Left renal cortex interstitium (tissue), 4 donors: ENCODE measurements around the gene PAIP2. TPM values are rescaled to one million over a fixed set of nuclear protein-coding genes. Genes with fewer than 3 reads are reported as not detected.
"Not testable (repeated sequence)": the region's sequence is repeated elsewhere in the genome, so short reads cannot be mapped to it uniquely, and the experiment has no call there.

ENCODE experiments used
- DNase-seq, 4 donors: peaks; one replicate each; pipeline ENCODE4 v3.0.0-alpha.2; 2013; ENCODE audit warnings: low read depth in 4 of 4, low spot score in 2 of 4, missing footprints in 1 of 4
- polyA plus RNA-seq, 4 donors: library from polyadenylated mRNA; unstranded; fragments of 120-200 nt; gene quantifications; one replicate each; pipeline ENCODE4 v1.2.1, GENCODE V29; 2013; ENCODE audit not compliant: insufficient read length in 4 of 4

The PAIP2 gene
- polyA plus RNA-seq, 4 donors: 152 to 194 (median 167) TPM

GRCh38 chr5:139314276-139314675 lies 27.4 kb upstream of the PAIP2 start:
- DNase-seq: no peak

- no peak for DNase-seq
Measured at GRCh38 chr5:139315056-139315615, 26.5 kb upstream of the PAIP2 start.

GRCh38 chr5:139335811-139336210 lies 5.8 kb upstream of the PAIP2 start:
- DNase-seq: no peak

- no peak for DNase-seq
Measured at GRCh38 chr5:139340051-139340450, 1.6 kb upstream of the PAIP2 start.

- DNase-seq: no peak
Measured at GRCh38 chr5:139341187-139341688, 416 bp upstream of the PAIP2 start.

GRCh38 chr5:139342423-139342723 lies 719 bp downstream of the PAIP2 start:
- no peak for DNase-seq

GRCh38 chr5:139343476-139343875 lies 1.8 kb downstream of the PAIP2 start:
- no peak for DNase-seq

- DNase-seq: no peak
Measured at GRCh38 chr5:139344177-139344576, 2.5 kb downstream of the PAIP2 start.

- not testable (repeated sequence) for DNase-seq
Measured at GRCh38 chr5:139345442-139345841, 3.8 kb downstream of the PAIP2 start.

GRCh38 chr5:139347863-139348262 lies 6.2 kb downstream of the PAIP2 start:
- not testable (repeated sequence) for DNase-seq

- no peak for DNase-seq
Measured at GRCh38 chr5:139354186-139354585, 12.5 kb downstream of the PAIP2 start.

GRCh38 chr5:139355900-139356299 lies 14.2 kb downstream of the PAIP2 start:
- not testable (repeated sequence) for DNase-seq

GRCh38 chr5:139358064-139358463 lies 16.4 kb downstream of the PAIP2 start:
- DNase-seq: no peak

GRCh38 chr5:139360384-139360783 lies 18.7 kb downstream of the PAIP2 start:
- DNase-seq: no peak

GRCh38 chr5:139361835-139362429 lies 20.3 kb downstream of the PAIP2 start:
- no peak for DNase-seq

- no peak for DNase-seq
Measured at GRCh38 chr5:139363937-139364336, 22.3 kb downstream of the PAIP2 start.

- DNase-seq: no peak
Measured at GRCh38 chr5:139364466-139364865, 22.8 kb downstream of the PAIP2 start.

- no peak for DNase-seq
Measured at GRCh38 chr5:139368613-139369012, 27.0 kb downstream of the PAIP2 start.

- DNase-seq: no peak
Measured at GRCh38 chr5:139369181-139369580, 27.5 kb downstream of the PAIP2 start.

- no peak for DNase-seq
Measured at GRCh38 chr5:139371482-139372435, 30.1 kb downstream of the PAIP2 start.

GRCh38 chr5:139374909-139375308 lies 33.3 kb downstream of the PAIP2 start:
- DNase-seq: no peak

GRCh38 chr5:139376364-139376763 lies 34.7 kb downstream of the PAIP2 start:
- DNase-seq: no peak
